Osteoblast (primary cell): ENCODE data around the gene FOSL1. TPM values are rescaled to one million over a fixed set of nuclear protein-coding genes. Genes with fewer than 3 reads are reported as not detected.

Source experiments
- DNase-seq: peaks from one replicate; pipeline ENCODE4 v3.0.0; 2011; ENCODE audit warnings: low spot score, mixed read lengths; ENCODE audit not compliant: insufficient read length; ENCODE audit errors: missing footprints
- H2AFZ ChIP-seq: 2 replicates; pipeline ENCODE4 v1.6.0; 2011; ENCODE audit warnings: mild to moderate bottlenecking, low read length
- H3K27ac ChIP-seq: 2 replicates; pipeline ENCODE4 v1.5.1; 2011; ENCODE audit warnings: mild to moderate bottlenecking, low read depth, low read length, moderate library complexity
- H3K27me3 ChIP-seq: 2 replicates; pipeline ENCODE4 v1.6.0; 2012; ENCODE audit warnings: mild to moderate bottlenecking, control low read depth, inconsistent platforms, low read length, moderate library complexity; ENCODE audit not compliant: insufficient read depth
- H3K36me3 ChIP-seq: 2 replicates; pipeline ENCODE4 v1.5.1; 2011; ENCODE audit warnings: mild to moderate bottlenecking, low read length, control low read depth, moderate library complexity; ENCODE audit not compliant: insufficient read depth
- H3K4me1 ChIP-seq: 2 replicates; pipeline ENCODE4 v1.5.1; 2011; ENCODE audit warnings: mild to moderate bottlenecking, low read length, control low read depth, moderate library complexity; ENCODE audit not compliant: insufficient read depth
- H3K4me2 ChIP-seq: 2 replicates; pipeline ENCODE4 v1.6.0; 2011; ENCODE audit warnings: mild to moderate bottlenecking, low read length; ENCODE audit not compliant: insufficient read depth
- H3K4me3 ChIP-seq: fragments of 200-600 bp; sonication (generic); 3 replicates; pipeline ENCODE4 v1.5.1; 2012; ENCODE audit warnings: mild to moderate bottlenecking, low read length, inconsistent platforms; ENCODE audit not compliant: insufficient read depth
- H3K79me2 ChIP-seq: 2 replicates; pipeline ENCODE4 v1.6.0; 2012; ENCODE audit warnings: mild to moderate bottlenecking, low read length, control low read depth, inconsistent platforms; ENCODE audit not compliant: insufficient read depth
- H3K9me3 ChIP-seq: 2 replicates; pipeline ENCODE4 v1.5.1; 2011; ENCODE audit warnings: low read depth, low read length, control low read depth
- H4K20me1 ChIP-seq: 2 replicates; pipeline ENCODE4 v1.6.0; 2012; ENCODE audit warnings: mild to moderate bottlenecking, low read length, control low read depth; ENCODE audit not compliant: insufficient read depth
- CTCF ChIP-seq: IDR thresholded peaks from 2 replicates; pipeline ENCODE4 v1.5.1; 2011; ENCODE audit warnings: mild to moderate bottlenecking, low read depth, low read length, moderate library complexity; ENCODE audit errors: extremely low read depth
- total RNA-seq: library from RNA; depleted of rRNA; stranded (reverse); fragments of >200 nt; gene quantifications from 2 replicates; pipeline ENCODE4 v1.2.3, GENCODE V29; 2012

FOSL1 gene
- 13.0 and 13.8 TPM in 2 replicates for total RNA-seq

GRCh38 chr11:65900125-65900898, at the start of gene FOSL1:
FOSL1 (minus strand) TSS chr11:65900388; CDS start chr11:65900339, 49 bp downstream.
- Histone ChIP-seq H3K4me2 (peak within 1 kb of the TSS; percentile 81), H3K27ac (peak within 1 kb of the TSS; percentile 95), H2AFZ (no peak within 1 kb of the TSS), H3K36me3 (peaks cover 26% of the 10 kb centered on the region), H3K9me3 (no peaks in the 10 kb centered on the region), H3K27me3 (no peaks in the 10 kb centered on the region), H3K4me3 (peak within 1 kb of the TSS; percentile 95), H4K20me1 (peaks cover 21% of the 10 kb centered on the region), H3K4me1 (peaks cover 63% of the 10 kb centered on the region), H3K79me2 (peaks cover 52% of the 10 kb centered on the region)
- no peak for TF ChIP-seq CTCF
- peak; percentile 98 for DNase-seq

GRCh38 chr11:65947603-65948125, 47.5 kb upstream of the FOSL1 start:
- Histone ChIP-seq H3K9me3 (no peaks in the 10 kb centered on the region), H3K4me1 (peaks cover 3% of the 10 kb centered on the region), H3K27me3 (no peaks in the 10 kb centered on the region), H3K27ac (no peak overlapping the region), H3K79me2 (no peaks in the 10 kb centered on the region), H3K4me2 (no peak overlapping the region), H3K4me3 (no peak overlapping the region), H3K36me3 (no peaks in the 10 kb centered on the region), H2AFZ (no peak overlapping the region), H4K20me1 (no peaks in the 10 kb centered on the region)
- peak; percentile 48 for DNase-seq
- TF ChIP-seq CTCF, result no peak

- Histone ChIP-seq H3K27ac (no peak overlapping the region), H3K4me3 (no peak overlapping the region), H3K27me3 (no peaks in the 10 kb centered on the region), H2AFZ (no peak overlapping the region), H3K4me2 (no peak overlapping the region), H3K36me3 (no peaks in the 10 kb centered on the region), H3K9me3 (no peaks in the 10 kb centered on the region), H3K4me1 (peaks cover 3% of the 10 kb centered on the region), H3K79me2 (no peaks in the 10 kb centered on the region), H4K20me1 (no peaks in the 10 kb centered on the region)
- peak; percentile 48 for DNase-seq
- TF ChIP-seq CTCF, result no peak
Measured at GRCh38 chr11:65947133-65947532, 46.9 kb upstream of the FOSL1 start.

DNA sequence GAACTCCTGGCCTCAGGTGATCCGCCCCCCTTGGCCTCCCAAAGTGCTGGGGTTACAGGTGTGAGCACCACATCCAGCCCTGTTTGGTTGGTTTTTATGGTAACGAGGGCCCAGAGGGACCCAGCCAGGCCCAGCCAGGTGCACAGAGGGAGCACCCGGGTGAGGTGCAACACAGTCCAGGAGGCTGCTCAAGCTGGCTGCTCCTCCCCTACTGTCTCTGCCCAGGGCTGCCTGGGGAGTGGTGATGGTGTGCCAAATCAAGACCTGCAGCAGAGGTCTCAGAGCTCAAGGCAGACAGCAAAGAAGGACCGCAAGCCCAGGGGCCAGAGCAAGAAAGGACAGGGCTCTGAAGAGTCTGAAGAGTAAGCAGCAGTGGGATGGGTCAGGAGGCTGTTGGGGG, 46.5 kb upstream of the FOSL1 start:
- peaks cover 7% of the 10 kb centered on the region for H3K4me1 ChIP-seq
- no peaks in the 10 kb centered on the region for H3K27me3 ChIP-seq
- no peaks in the 10 kb centered on the region for H3K9me3 ChIP-seq
- no peak overlapping the region for H3K27ac ChIP-seq
- DNase-seq, result peak; percentile 21
- H3K4me3 ChIP-seq, result no peak overlapping the region
- TF ChIP-seq CTCF, result no peak
- no peak overlapping the region for H3K4me2 ChIP-seq
- H4K20me1 ChIP-seq, result no peaks in the 10 kb centered on the region
- no peaks in the 10 kb centered on the region for H3K36me3 ChIP-seq
- no peak overlapping the region for H2AFZ ChIP-seq
- no peaks in the 10 kb centered on the region for H3K79me2 ChIP-seq
